NCI-H1092 (cell line): ENCODE measurements around the gene C19orf44.
"Not testable (repeated sequence)": the region's sequence is repeated elsewhere in the genome, so short reads cannot be mapped to it uniquely, and the experiment has no call there.

Experiments used
- DNase-seq: peaks from one replicate; lab custom pipeline; 2025; lab: John Stamatoyannopoulos, UW

The C19orf44 gene

DNA sequence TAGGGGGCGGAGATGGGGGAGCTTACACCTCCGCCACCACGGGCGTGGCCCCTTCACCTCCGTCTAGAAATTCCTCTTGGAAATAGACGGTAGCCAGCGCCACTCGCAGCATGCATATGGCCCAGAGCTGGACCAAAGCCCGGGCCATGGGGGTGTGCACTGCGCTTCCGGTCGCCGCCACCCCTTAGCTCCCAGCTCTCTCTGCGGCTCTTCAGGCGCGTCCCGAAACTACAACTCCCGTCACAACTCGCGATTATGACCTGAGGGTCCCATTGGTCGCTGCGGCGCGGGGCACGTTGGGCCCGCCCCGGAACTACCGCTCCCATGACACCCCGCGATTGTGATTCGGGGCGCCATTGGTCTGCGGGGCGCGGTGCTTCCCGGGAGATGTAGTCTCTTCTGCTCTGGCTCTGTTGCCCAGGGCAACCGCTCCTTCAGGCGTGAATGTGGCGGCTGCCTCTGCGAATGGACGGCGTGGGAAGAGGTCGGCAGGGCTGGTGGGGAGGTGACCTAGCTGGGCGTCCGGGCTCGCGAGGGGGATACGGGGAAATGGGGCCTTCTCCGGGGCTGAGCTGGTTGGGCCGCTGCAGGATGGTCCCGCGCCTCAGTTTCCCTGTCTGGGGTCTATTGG lies at the start of gene C19orf44, which contains the start of gene CALR3:
Gene C19orf44, plus strand, starts transcription at position 413 of the 631 bp plus-strand sequence. CDS start 4,399 bp downstream, outside the sequence.
Gene CALR3, minus strand, starts transcription at position 186 of the 631 bp plus-strand sequence. Its CDS starts 38 bp downstream, at position 148.
- peak; percentile 98 for DNase-seq

DNA sequence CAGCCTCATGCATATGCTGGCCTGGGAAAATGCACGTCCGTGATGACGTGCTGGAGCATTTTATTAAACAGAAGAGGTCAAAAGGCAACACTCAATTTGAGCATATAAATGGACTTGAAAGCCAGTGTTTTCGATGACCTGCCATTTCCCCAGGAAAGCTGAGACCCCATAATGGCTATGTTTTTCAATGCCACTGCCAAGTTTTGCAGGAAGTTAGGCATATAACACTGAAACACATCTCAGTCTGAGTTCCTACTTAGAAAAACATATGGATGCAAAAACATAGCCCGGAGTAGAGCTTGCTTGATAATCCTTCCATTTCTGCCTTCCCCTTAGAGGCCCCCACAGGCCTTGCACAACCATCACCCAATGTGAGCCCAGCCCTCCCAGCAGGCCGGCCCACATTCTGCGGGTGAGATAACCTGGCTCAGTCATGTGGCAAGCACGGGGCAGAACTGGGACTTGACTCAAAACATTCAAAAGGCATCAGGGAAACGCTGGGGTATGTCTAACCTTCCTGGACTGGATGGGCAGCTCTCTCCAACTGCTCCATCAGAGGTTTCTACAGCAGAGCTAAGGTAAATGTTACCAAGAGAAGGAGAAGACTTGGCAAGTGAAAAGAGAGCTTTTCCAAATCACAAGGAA lies 49.3 kb upstream of the C19orf44 start:
- DNase-seq, result no peak

DNA sequence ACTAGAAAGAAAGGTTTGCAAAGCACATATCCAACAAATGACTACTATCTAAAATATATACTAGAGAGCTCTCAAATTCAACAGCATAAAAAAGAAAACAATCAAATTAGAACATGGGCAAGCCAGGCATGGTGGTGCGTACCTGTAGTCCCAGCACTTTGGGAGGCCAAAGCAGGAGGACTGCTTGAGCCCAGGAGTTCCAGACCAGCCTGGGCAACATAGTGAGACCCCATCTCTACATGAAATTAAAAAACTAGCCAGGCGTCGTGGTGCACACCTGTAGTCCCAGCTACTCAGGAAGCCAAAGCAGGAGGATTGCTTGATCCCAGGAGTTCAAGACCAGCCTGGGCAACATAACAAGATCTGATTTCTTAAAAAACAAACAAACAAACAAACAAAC lies 47.3 kb upstream of the C19orf44 start:
- not testable (repeated sequence) for DNase-seq

DNA sequence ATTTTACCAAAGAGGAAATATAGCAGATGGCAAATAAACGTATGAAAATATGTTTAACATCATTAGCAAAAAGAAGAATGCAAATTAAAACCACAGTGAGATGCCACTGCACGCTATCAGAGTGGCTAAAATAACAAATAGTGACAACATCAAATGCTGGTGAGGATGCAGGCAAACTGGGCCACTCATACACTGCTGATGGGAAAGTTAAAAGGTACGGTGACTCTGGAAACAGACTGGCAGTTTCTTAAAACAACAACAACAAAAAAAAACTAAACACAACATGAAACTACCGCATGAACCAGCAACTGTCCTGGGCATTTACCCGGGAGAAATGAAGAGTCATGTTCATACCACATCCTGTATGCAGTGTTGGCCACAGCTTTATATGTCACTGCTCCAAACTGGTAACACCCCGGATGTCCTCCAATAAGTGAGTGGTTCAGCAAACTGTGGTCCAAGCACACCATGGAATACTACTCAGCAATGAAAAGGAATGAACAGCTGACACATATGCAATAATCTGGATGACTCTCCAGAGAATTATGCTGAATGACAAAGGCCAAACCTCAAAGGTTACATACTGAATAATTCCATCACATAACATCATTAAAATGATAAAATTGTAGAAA lies 46.7 kb upstream of the C19orf44 start:
- no peak for DNase-seq

- no peak for DNase-seq
Measured at GRCh38 chr19:16452325-16452724, 43.9 kb upstream of the C19orf44 start.

GRCh38 chr19:16454351-16454918 lies 41.8 kb upstream of the C19orf44 start:
- no peak for DNase-seq

DNA sequence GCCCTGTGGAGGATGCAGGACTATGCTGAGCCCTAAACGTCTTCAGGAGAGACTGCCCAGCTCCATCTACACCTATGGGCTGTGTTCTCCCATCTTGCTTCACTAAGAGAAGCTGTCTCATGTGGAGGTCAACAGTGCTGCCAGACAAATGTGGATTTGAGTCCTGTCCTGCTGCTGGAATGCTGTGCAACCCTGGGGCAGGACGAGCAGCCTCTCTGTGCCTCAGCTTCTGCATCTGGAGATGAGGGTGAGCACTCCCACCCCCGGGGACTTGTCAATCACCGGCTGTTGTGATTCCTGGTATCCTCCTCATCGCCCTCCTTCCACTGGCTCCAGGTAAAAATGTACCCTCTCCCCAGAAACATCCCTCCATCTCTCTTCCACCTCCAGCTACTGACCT lies 40.7 kb upstream of the C19orf44 start:
- no peak for DNase-seq

DNA sequence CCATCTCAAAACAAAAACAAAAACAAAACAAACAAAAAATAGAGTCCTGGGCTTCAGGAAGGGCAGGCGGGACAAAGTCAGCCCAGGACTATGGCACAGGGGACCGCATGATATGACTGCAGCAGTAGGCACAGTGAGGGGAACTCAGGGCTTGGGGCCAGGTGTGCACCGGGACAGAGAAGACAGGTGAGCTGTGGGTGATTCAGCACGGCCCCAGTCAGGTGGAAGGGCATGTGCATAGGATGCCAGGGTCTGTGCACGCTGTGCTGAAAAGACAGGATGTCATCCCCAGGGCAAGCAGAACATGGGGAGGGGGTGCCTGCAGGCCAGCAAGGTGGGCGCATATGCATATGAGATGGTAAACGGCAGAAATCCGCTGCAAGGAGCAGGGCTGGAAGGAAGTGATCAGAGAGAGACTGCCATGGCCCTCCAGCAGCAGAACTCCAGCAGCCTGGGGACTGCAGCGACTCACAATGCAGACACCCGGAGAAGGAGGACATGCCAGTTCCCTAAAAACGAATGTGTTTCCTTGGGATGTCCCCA lies 39.5 kb upstream of the C19orf44 start:
- DNase-seq, result no peak

DNA sequence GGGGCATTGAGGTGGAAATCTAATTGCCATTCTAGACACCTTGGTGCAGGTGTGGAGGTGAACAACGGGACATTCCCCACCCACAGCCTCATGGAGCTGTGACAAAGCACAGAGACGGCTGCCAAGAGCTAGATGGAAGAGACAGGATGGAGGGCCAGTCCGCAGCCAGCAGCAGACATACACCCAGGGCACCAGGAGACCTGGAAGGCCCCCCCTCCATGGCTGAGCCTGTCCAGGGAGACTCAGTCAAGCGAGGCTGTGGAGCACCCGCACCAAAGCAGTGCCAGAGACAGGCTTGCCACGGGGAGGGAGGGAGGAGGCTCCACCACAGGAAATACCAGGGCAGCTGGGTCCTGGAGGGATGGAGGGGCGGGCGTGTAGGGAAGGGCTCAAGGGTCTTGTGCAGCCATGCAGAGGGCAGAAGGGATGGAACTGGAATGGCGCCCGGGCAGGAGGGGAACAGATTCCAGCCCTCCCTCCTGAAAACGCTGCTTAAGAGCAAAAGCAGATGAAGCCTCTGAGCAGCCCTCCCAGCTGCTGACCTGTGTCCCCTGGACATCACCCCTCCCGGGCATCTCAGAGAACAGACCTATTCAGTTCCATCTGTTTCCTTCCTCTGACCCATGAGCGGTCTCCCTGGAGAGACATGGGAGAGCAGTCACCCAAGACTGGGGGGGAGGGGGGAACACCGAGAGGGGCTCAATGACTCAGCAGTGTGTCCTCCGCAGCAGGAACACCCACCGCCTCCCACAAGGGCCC lies 38.8 kb upstream of the C19orf44 start:
- DNase-seq, result peak; percentile 38

- DNase-seq, result no peak
Measured at GRCh38 chr19:16457954-16458331, 38.3 kb upstream of the C19orf44 start.

GRCh38 chr19:16458391-16459341 lies 37.5 kb upstream of the C19orf44 start:
- no peak for DNase-seq

DNA sequence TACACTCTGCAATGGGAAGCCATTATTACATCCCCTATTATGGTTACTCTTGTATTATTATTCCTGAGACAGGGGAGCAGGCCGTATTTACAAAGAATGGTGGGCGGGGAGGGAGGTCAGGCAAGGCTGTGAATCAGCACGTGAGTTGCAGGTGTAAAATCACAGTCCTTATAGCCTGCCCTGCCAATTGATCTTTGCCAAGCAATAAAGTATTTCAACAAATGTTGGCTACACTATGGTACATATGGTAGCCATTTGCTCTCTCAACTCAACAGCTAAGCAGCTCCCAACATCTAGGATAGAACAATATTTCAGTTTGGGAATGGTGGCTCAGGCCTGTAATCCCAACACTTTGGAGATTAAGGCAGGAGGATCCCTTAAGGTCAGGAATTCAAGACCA lies 36.5 kb upstream of the C19orf44 start:
- DNase-seq, result no peak

DNA sequence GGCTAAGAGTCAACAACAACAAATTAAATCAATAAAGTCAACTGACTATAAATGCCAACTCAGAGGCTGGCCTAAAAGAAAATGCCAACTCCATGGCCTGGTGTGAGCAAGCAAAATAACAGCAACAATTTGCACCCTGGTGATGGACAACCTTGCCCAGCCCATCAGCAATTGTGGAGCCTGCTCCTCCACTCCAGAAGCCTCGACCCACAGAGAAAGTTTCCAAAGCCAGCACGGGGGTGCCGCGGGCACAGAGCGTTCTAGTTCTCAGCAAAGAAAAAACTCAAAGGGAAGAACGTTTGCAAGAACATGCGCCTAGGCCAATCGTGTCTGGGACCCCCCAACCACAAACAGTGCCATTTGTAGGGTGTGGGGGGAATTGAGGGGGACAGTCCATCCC lies 35.7 kb upstream of the C19orf44 start:
- DNase-seq, result no peak

GRCh38 chr19:16461630-16462051 lies 34.6 kb upstream of the C19orf44 start:
- no peak for DNase-seq

- DNase-seq, result no peak
Measured at GRCh38 chr19:16462757-16463250, 33.4 kb upstream of the C19orf44 start.

GRCh38 chr19:16463341-16463990 lies 32.7 kb upstream of the C19orf44 start:
- no peak for DNase-seq

DNA sequence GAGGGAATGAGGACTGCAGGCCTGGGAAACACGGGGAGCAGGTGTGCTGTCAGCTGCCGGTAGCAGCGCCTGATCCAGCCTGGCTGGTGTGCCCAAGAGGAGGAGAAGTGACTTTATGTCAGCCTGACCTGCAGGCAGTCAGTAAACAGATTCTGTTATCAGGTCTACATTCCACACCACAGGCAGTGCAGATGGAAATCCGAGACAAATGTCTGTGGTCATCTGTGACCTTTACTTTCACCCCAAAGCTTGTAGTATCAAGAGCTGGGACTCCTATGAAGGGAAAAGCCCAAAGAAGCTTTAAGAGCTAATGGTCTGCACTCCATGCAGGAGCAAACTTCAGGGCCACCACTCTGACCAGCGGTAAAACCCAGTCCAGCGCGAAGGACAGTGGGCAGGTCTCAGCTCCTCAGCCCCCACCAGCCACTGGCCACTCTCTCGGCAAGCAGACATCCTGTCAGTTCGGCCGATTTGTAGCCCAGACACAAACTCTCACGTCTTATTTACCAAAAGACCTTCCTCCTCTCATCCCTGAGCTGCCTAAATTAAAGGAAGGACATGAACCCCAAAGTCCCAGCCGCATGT lies 32.1 kb upstream of the C19orf44 start:
- DNase-seq, result no peak

- no peak for DNase-seq
Measured at GRCh38 chr19:16465239-16465638, 31.0 kb upstream of the C19orf44 start.

DNA sequence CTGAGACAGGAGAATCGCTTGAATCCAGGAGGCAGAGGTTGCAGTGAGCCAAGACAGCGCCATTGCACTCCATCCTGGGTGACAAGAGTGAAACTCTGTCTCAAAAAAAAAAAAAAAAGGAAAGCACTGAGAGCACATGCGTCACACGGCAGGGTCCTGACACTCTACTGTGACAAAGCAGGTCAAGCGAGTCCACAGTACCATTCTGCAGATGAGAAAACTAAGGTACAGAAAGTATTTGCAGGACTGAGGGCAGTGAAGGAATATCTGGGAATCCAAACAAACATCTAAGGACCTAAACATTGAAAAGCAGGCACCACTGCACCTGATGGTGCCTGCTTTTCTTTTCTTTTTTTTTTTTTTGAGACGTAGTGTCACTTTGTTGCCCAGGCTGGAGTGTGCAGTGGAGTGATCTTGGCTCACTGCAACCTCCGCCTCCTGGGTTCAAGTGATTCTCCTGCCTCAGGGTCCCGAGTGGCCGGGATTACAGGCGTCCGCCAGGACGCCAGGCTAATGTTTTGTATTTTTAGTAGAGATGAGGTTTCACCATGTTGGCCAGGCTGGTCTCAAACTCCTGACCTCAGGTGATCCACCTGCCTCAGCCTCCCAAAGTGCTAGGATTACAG lies 29.3 kb upstream of the C19orf44 start:
- DNase-seq, result not testable (repeated sequence)
